ENCODE results near the gene PLCB2. TPM values are rescaled to one million over a fixed set of nuclear protein-coding genes. Genes with fewer than 3 reads are reported as not detected.

Gene PLCB2
- total RNA-seq, 2 donors from 2014 or later: 17.7 to 32.4 TPM

DNA sequence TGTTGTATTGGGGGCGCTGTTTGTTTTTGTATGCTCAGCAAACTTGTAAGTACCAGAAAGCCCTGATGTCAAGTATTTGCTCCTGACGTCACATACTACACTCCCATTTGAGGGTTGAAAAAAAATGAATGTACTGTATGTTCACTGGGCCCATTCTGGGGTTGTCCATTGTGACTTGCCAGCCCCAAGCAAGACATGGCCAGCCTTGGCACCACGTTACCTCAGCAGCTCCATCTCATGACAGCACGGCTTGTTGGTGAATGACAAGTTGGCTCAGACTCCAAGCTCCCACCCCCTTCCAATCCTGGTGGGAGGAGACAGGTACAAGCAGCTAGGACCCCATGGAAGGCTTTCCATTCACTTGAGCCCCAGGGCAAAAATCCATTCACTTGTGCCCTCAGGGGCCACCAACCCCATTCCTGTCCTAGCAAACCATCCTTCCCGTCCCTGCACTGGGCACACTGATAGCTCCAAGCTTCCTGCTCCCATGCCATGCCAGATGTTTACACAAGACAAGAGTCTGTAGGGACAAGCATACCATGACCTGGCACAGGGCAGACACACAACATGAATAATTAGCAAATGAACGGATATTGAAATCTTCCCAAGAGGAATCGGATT lies 44.7 kb upstream of the PLCB2 start:
- Histone ChIP-seq H3K4me1 (ENCODE audit: control insufficient read depth in 1 of 2, low read depth in 2 of 2) (peaks cover 0 to 1% of the 10 kb centered on the region in 2 donors), H3K27me3 (replicated peaks; ENCODE audit: insufficient read depth) (no peaks in the 10 kb centered on the region), H3K27ac (no peak overlapping the region), H3K4me3 (no peak overlapping the region), H3K9me3 (no peaks in the 10 kb centered on the region), H3K36me3 (no peaks in the 10 kb centered on the region)
- DNase-seq (ENCODE audit: low spot score) (no peak), ATAC-seq (ENCODE audit: insufficient number of reproducible peaks, low FRiP score, low read depth) (no peak)
- TF ChIP-seq CTCF (IDR thresholded peaks at IDR 0.05): no peak

- no peak for TF ChIP-seq CTCF (IDR thresholded peaks at IDR 0.05)
- H3K27ac ChIP-seq: no peak overlapping the region
Observed at GRCh38 chr15:40349163-40349562, 41.4 kb upstream of the PLCB2 start.

GRCh38 chr15:40348474-40348870 lies 40.7 kb upstream of the PLCB2 start:
- H3K9me3 ChIP-seq: no peaks in the 10 kb centered on the region
- no peak overlapping the region for H3K27ac ChIP-seq
- DNase-seq (ENCODE audit: low spot score): no peak
- ATAC-seq (ENCODE audit: insufficient number of reproducible peaks, low FRiP score, low read depth): no peak
- no peaks in the 10 kb centered on the region for H3K36me3 ChIP-seq
- H3K4me1 ChIP-seq (ENCODE audit: control insufficient read depth in 1 of 2, low read depth in 2 of 2): peaks cover 8 to 16% of the 10 kb centered on the region in 2 donors
- TF ChIP-seq CTCF (IDR thresholded peaks at IDR 0.05): no peak
- H3K27me3 ChIP-seq (replicated peaks; ENCODE audit: insufficient read depth): no peaks in the 10 kb centered on the region
- no peak overlapping the region for H3K4me3 ChIP-seq

More at GRCh38 chr15:40349163-40349562, 41.4 kb upstream of the PLCB2 start:
- DNase-seq (ENCODE audit: low spot score) (no peak), ATAC-seq (ENCODE audit: insufficient number of reproducible peaks, low FRiP score, low read depth) (no peak)
- Histone ChIP-seq H3K36me3 (no peaks in the 10 kb centered on the region), H3K4me3 (no peak overlapping the region), H3K9me3 (no peaks in the 10 kb centered on the region), H3K27me3 (replicated peaks; ENCODE audit: insufficient read depth) (no peaks in the 10 kb centered on the region), H3K4me1 (ENCODE audit: control insufficient read depth in 1 of 2, low read depth in 2 of 2) (peaks cover 3 to 9% of the 10 kb centered on the region in 2 donors)

- DNase-seq (ENCODE audit: low spot score): no peak
- Histone ChIP-seq H3K4me3 (no peak overlapping the region), H3K27me3 (replicated peaks; ENCODE audit: insufficient read depth) (no peaks in the 10 kb centered on the region), H3K4me1 (ENCODE audit: control insufficient read depth in 1 of 2, low read depth in 2 of 2) (peaks cover 14 to 23% of the 10 kb centered on the region in 2 donors), H3K27ac (no peak overlapping the region), H3K9me3 (no peaks in the 10 kb centered on the region), H3K36me3 (no peaks in the 10 kb centered on the region)
- TF ChIP-seq CTCF (IDR thresholded peaks at IDR 0.05): no peak
- ATAC-seq (ENCODE audit: insufficient number of reproducible peaks, low FRiP score, low read depth): no peak
Observed at GRCh38 chr15:40347559-40348473, 40.1 kb upstream of the PLCB2 start.

Data from thoracic aorta (tissue), 2 donors.